ENCODE measurements around the gene RPS27A.
"Not testable (repeated sequence)": the region's sequence is repeated elsewhere in the genome, so short reads cannot be mapped to it uniquely, and the experiment has no call there.

The RPS27A gene

GRCh38 chr2:55232084-55232862 is at the start of gene RPS27A, which contains the start of gene CLHC1:
Gene RPS27A, plus strand, starts transcription at chr2:55232688. Its CDS starts 137 bp downstream, at chr2:55232825.
Gene CLHC1, minus strand, starts transcription at chr2:55232293. Its CDS starts 9,882 bp downstream, at chr2:55222411.
- FAIRE-seq: no peak

GRCh38 chr2:55186837-55187236 is 45.7 kb upstream of the RPS27A start:
- FAIRE-seq: not testable (repeated sequence)

GRCh38 chr2:55191888-55192287 is 40.6 kb upstream of the RPS27A start:
- FAIRE-seq: not testable (repeated sequence)

- no peak for FAIRE-seq
These were observed 36.0 kb upstream of the RPS27A start for GRCh38 chr2:55196526-55196925.

GRCh38 chr2:55200416-55200815 is 32.1 kb upstream of the RPS27A start:
- FAIRE-seq: no peak

GRCh38 chr2:55204536-55204935 is 28.0 kb upstream of the RPS27A start:
- FAIRE-seq: no peak

GRCh38 chr2:55204950-55205349 is 27.5 kb upstream of the RPS27A start:
- no peak for FAIRE-seq

- no peak for FAIRE-seq
These were observed 18.7 kb upstream of the RPS27A start for GRCh38 chr2:55213822-55214221.

GRCh38 chr2:55223958-55224760 is 8.3 kb upstream of the RPS27A start:
- no peak for FAIRE-seq

- FAIRE-seq: no peak
These were observed 7.7 kb upstream of the RPS27A start for GRCh38 chr2:55224761-55225261.

- no peak for FAIRE-seq
These were observed 6.9 kb upstream of the RPS27A start for GRCh38 chr2:55225481-55226020.

GRCh38 chr2:55227437-55228225 is 4.9 kb upstream of the RPS27A start:
- not testable (repeated sequence) for FAIRE-seq

GRCh38 chr2:55228226-55228563 is 4.3 kb upstream of the RPS27A start:
- no peak for FAIRE-seq

GRCh38 chr2:55229221-55229620 is 3.3 kb upstream of the RPS27A start:
- no peak for FAIRE-seq

GRCh38 chr2:55230551-55230950 is 1.9 kb upstream of the RPS27A start:
- FAIRE-seq: no peak

- no peak for FAIRE-seq
These were observed 873 bp upstream of the RPS27A start for GRCh38 chr2:55231546-55232083.

GRCh38 chr2:55232863-55233657 is 572 bp downstream of the RPS27A start:
- no peak for FAIRE-seq

- FAIRE-seq: no peak
These were observed 1.1 kb downstream of the RPS27A start for GRCh38 chr2:55233658-55233940.

- FAIRE-seq: no peak
These were observed 3.4 kb downstream of the RPS27A start for GRCh38 chr2:55235724-55236538.

GRCh38 chr2:55236992-55237543 is 4.6 kb downstream of the RPS27A start:
- FAIRE-seq: no peak

Data from colon (tissue), 2 donors.